Neural cell (in vitro differentiated cells): Measurements from ENCODE around the gene TRIM63.

Experiments
- CTCF ChIP-seq: fragments of 450-650 bp; IDR thresholded peaks from 2 replicates; pipeline ENCODE4 v1.5.1; 2014; ENCODE audit warnings: antibody characterized with exemption, mild to moderate bottlenecking, moderate library complexity; ENCODE audit not compliant: poor library complexity, severe bottlenecking
- EZH2 ChIP-seq: fragments of 200-600, 300-800 bp; shearing (Covaris generic), sonication (generic); IDR thresholded peaks from 2 replicates; pipeline ENCODE4 v1.6.1; 2014; ENCODE audit warnings: antibody characterized with exemption, low read length, borderline replicate concordance, mild to moderate bottlenecking; ENCODE audit not compliant: insufficient read depth, poor library complexity, severe bottlenecking
- MXI1 ChIP-seq: fragments of 450-650 bp; conservative IDR thresholded peaks from 2 replicates; pipeline ENCODE4 v1.6.1; 2014; ENCODE audit warnings: antibody characterized with exemption, mild to moderate bottlenecking; ENCODE audit not compliant: poor library complexity, severe bottlenecking
- POLR2AphosphoS5 ChIP-seq: IDR thresholded peaks from 2 replicates; pipeline ENCODE4 v1.6.1; 2012
- RAD21 ChIP-seq: fragments of 450-650 bp; conservative IDR thresholded peaks from 2 replicates; pipeline ENCODE4 v1.6.1; 2014; ENCODE audit warnings: antibody characterized with exemption, mild to moderate bottlenecking, moderate library complexity
- TAF1 ChIP-seq: IDR thresholded peaks from 2 replicates; pipeline ENCODE4 v1.6.1; 2012; ENCODE audit warnings: low read depth
- TF ChIP-seq, protein P1 (sequence below): IDR thresholded peaks from 2 replicates; pipeline ENCODE4 v1.6.1; 2012; ENCODE audit warnings: borderline replicate concordance

DNA sequence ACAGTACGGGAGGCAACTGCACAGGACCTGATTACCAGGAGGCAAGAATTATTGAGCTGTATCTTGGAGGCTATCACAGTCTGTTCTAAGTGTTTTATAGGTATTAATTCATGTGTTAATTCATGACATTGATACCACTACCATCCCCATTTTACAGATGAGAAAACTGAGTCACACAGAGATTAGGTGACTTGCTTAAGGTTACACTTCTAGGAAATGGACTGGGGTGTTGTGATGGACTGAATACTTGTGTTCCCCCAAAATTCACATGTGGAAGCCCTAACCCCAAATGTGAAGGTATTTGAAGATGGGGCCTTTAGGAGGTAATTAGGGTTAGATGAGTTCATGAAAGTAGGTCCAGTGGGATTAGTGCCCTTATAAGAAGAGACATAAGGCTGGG is 10.1 kb upstream of the TRIM63 start:
- TF ChIP-seq EZH2 = no peak
- TF ChIP-seq CTCF = no peak
- TF ChIP-seq MXI1 = no peak
- TF ChIP-seq RAD21 = no peak
- TF ChIP-seq TAF1 = no peak
- TF ChIP-seq, protein P1, sequence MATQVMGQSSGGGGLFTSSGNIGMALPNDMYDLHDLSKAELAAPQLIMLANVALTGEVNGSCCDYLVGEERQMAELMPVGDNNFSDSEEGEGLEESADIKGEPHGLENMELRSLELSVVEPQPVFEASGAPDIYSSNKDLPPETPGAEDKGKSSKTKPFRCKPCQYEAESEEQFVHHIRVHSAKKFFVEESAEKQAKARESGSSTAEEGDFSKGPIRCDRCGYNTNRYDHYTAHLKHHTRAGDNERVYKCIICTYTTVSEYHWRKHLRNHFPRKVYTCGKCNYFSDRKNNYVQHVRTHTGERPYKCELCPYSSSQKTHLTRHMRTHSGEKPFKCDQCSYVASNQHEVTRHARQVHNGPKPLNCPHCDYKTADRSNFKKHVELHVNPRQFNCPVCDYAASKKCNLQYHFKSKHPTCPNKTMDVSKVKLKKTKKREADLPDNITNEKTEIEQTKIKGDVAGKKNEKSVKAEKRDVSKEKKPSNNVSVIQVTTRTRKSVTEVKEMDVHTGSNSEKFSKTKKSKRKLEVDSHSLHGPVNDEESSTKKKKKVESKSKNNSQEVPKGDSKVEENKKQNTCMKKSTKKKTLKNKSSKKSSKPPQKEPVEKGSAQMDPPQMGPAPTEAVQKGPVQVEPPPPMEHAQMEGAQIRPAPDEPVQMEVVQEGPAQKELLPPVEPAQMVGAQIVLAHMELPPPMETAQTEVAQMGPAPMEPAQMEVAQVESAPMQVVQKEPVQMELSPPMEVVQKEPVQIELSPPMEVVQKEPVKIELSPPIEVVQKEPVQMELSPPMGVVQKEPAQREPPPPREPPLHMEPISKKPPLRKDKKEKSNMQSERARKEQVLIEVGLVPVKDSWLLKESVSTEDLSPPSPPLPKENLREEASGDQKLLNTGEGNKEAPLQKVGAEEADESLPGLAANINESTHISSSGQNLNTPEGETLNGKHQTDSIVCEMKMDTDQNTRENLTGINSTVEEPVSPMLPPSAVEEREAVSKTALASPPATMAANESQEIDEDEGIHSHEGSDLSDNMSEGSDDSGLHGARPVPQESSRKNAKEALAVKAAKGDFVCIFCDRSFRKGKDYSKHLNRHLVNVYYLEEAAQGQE = no peak
- TF ChIP-seq POLR2AphosphoS5 = no peak
